NCI-H748 treated with DMSO at 0.1 percent for 48 hours (cell line): Measurements from ENCODE around the gene DDX6.

Experiments used
- DNase-seq: peaks from one replicate; lab custom pipeline; 2025; lab: John Stamatoyannopoulos, UW

DDX6 gene

DNA sequence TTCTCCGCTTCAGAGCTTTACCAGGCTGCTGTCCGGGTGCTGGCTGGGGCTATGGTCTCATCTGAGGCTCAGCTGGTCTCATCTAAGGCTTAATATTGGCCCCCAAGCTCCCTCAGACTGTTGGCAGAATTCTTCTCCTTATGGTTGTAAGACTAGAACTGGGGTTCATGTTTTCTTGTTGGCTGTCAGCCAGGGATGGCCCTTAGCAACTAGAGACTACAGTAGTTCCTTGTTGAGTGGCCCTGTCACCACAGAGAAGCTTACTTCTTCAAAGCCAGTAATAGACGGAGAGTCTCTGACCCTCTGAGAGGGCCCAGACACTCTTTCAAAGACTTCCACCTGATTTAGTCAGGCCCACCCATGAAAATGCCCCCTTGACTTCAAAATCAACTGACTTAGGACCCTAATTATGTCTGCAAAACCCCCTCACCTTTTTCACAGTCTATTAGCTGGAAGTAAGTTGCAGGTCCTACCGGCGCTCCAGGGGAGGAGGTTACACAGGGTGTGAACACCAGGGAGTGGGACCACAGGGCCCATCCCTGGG, 87.3 kb downstream of the DDX6 start:
- no peak for DNase-seq

DNA sequence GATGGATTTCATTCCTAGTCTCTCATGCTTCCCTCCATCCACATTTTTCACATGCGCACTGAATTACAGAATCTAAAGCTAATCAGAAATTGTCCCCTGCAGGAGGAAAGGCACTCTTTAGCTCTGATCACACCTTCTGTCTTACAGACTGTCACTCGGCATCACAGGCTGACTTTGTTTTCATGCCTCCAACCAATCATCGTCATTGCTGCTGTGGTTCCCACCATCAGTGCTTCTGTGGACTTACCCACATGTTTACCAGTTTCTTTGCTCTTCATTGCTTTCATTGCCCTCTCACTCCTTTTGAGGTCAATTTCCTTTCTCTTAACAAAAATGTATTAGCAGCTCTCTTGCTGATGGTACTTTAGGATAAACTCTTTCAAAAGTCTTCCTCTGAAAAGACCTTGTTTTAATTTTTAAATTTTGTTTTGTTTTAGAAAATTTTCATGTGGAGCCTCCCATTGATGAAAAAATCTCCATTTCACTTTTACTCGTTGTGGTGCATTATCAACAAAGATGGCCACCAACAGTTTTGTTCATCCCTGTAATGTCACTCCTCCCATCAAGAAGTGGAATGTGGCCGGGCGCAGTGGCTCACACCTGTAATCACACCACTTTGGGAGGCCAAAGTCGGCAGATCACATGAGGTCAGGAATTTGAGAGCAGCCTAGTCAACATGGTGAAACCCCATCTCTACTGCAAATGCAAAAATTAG, 91.3 kb downstream of the DDX6 start:
- DNase-seq: no peak
